Activated naive CD8-positive, alpha-beta T cell (primary cell): ENCODE data around the gene HERC4.

Experiments
- H3K27ac Mint-ChIP-seq: one replicate; pipeline ENCODE4 v1.8.0; 2021; ENCODE audit warnings: mixed read lengths
- H3K27me3 Mint-ChIP-seq: one replicate; pipeline ENCODE4 v1.8.0; 2021; ENCODE audit warnings: mixed read lengths
- H3K36me3 Mint-ChIP-seq: one replicate; pipeline ENCODE4 v1.8.0; 2021; ENCODE audit warnings: mixed read lengths
- H3K4me1 Mint-ChIP-seq: one replicate; pipeline ENCODE4 v1.8.0; 2021; ENCODE audit warnings: low read depth, mixed read lengths
- H3K4me3 Mint-ChIP-seq: one replicate; pipeline ENCODE4 v1.8.0; 2021; ENCODE audit warnings: mild to moderate bottlenecking, mixed read lengths
- H3K9me3 Mint-ChIP-seq: one replicate; pipeline ENCODE4 v1.8.0; 2021; ENCODE audit warnings: low read depth, mixed read lengths

The HERC4 gene

DNA sequence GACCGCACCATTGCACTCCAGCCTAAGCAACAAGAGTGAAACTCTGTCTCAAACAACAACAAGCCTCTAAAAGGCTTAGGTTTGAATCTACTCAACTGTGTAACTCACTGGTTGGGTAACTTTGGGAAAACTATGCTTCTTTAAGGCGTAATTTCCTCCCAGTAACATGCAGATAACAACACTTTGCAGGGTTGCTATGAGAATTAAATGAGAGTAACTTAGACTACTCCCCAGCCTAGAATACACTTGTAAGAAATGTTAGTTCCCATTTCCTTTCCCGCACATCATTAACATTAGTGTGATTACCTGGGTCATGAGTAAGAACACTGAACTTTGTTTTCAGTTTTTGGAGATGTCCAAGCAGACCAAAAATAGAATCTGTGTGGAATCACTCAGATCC lies 28.8 kb upstream of the HERC4 start:
- Mint-ChIP-seq H3K4me1 (no peaks in the 10 kb centered on the region), H3K9me3 (no peaks in the 10 kb centered on the region), H3K27me3 (peaks cover 3% of the 10 kb centered on the region), H3K27ac (no peak overlapping the region), H3K4me3 (no peak overlapping the region), H3K36me3 (no peaks in the 10 kb centered on the region)

- peaks cover 3% of the 10 kb centered on the region for H3K27me3 Mint-ChIP-seq
- H3K4me1 Mint-ChIP-seq: no peaks in the 10 kb centered on the region
- no peak overlapping the region for H3K27ac Mint-ChIP-seq
- H3K9me3 Mint-ChIP-seq: no peaks in the 10 kb centered on the region
- H3K4me3 Mint-ChIP-seq: no peak overlapping the region
- no peaks in the 10 kb centered on the region for H3K36me3 Mint-ChIP-seq
Measured at GRCh38 chr10:68103261-68103878, 28.3 kb upstream of the HERC4 start.

- Mint-ChIP-seq H3K27me3 (no peaks in the 10 kb centered on the region), H3K9me3 (no peaks in the 10 kb centered on the region), H3K27ac (no peak overlapping the region), H3K36me3 (no peaks in the 10 kb centered on the region), H3K4me3 (no peak overlapping the region), H3K4me1 (no peaks in the 10 kb centered on the region)
Measured at GRCh38 chr10:68101066-68101465, 26.0 kb upstream of the HERC4 start.

GRCh38 chr10:68099736-68100135 lies 24.7 kb upstream of the HERC4 start:
- Mint-ChIP-seq H3K4me3 (no peak overlapping the region), H3K4me1 (no peaks in the 10 kb centered on the region), H3K27ac (no peak overlapping the region), H3K9me3 (no peaks in the 10 kb centered on the region), H3K27me3 (no peaks in the 10 kb centered on the region), H3K36me3 (no peaks in the 10 kb centered on the region)

DNA sequence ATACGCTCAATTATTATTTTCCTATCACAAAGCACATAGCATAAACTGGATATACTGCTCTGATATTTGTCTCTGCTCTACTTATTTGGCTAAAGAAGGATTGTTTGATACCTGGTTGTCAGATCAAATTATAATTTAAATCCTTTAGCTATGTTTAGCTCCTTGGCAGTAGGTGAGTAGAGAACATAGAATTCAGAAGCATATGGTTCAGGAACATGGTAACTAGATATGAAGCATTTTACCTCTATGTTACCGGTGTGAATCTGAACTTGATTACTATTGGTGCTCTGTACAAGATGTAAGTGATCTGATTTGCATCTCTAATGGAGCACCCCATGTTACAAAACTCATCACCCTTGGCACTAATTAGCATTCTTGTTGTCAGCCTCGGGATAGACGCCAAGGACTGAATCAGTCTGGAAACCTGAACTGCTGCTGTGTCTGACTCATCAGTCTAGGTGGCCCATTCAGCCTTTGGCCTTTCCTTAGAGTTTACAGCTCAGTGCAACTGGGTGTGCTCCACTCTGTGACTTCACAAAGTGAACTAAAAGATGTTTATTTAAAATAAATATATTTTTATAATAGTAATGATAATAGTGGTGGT lies 21.9 kb upstream of the HERC4 start:
- H3K27ac Mint-ChIP-seq: no peak overlapping the region
- H3K27me3 Mint-ChIP-seq: no peaks in the 10 kb centered on the region
- no peaks in the 10 kb centered on the region for H3K9me3 Mint-ChIP-seq
- H3K4me3 Mint-ChIP-seq: no peak overlapping the region
- H3K4me1 Mint-ChIP-seq: no peaks in the 10 kb centered on the region
- no peaks in the 10 kb centered on the region for H3K36me3 Mint-ChIP-seq

DNA sequence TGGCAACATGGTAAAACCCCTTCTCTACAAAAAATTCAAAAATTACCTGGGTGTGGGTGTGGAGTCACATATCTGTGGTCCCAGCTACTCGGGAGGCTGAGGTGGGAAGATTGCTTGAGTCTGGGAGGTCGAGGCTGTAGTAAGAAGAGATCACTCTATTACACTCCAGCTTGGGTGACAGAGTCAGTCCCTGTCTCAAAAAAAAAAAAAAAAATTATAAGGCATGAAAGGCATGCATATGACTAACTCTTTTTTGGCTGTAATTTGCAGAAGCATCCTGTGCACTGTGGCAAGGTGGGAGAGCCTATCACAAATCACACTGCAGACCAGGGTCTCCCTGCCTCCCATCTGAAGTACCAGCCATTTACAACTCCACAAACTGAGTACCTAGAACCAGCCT lies 20.1 kb upstream of the HERC4 start:
- Mint-ChIP-seq H3K27me3 (no peaks in the 10 kb centered on the region), H3K36me3 (no peaks in the 10 kb centered on the region), H3K4me1 (no peaks in the 10 kb centered on the region), H3K9me3 (no peaks in the 10 kb centered on the region), H3K4me3 (no peak overlapping the region), H3K27ac (no peak overlapping the region)

GRCh38 chr10:68092512-68092911 lies 17.4 kb upstream of the HERC4 start:
- Mint-ChIP-seq H3K36me3 (no peaks in the 10 kb centered on the region), H3K4me1 (peaks cover 2% of the 10 kb centered on the region), H3K4me3 (no peak overlapping the region), H3K27me3 (no peaks in the 10 kb centered on the region), H3K9me3 (no peaks in the 10 kb centered on the region), H3K27ac (no peak overlapping the region)

GRCh38 chr10:68090586-68090985 lies 15.5 kb upstream of the HERC4 start:
- Mint-ChIP-seq H3K27me3 (no peaks in the 10 kb centered on the region), H3K4me1 (peaks cover 2% of the 10 kb centered on the region), H3K27ac (no peak overlapping the region), H3K4me3 (no peak overlapping the region), H3K9me3 (no peaks in the 10 kb centered on the region), H3K36me3 (no peaks in the 10 kb centered on the region)

GRCh38 chr10:68088740-68089139 lies 13.7 kb upstream of the HERC4 start:
- peaks cover 2% of the 10 kb centered on the region for H3K4me1 Mint-ChIP-seq
- H3K27ac Mint-ChIP-seq: no peak overlapping the region
- H3K27me3 Mint-ChIP-seq: no peaks in the 10 kb centered on the region
- no peaks in the 10 kb centered on the region for H3K36me3 Mint-ChIP-seq
- no peak overlapping the region for H3K4me3 Mint-ChIP-seq
- no peaks in the 10 kb centered on the region for H3K9me3 Mint-ChIP-seq

GRCh38 chr10:68087685-68088401 lies 12.8 kb upstream of the HERC4 start:
- Mint-ChIP-seq H3K36me3 (no peaks in the 10 kb centered on the region), H3K4me3 (no peak overlapping the region), H3K9me3 (no peaks in the 10 kb centered on the region), H3K27ac (no peak overlapping the region), H3K4me1 (peaks cover 2% of the 10 kb centered on the region), H3K27me3 (peaks cover under 1% of the 10 kb centered on the region)

DNA sequence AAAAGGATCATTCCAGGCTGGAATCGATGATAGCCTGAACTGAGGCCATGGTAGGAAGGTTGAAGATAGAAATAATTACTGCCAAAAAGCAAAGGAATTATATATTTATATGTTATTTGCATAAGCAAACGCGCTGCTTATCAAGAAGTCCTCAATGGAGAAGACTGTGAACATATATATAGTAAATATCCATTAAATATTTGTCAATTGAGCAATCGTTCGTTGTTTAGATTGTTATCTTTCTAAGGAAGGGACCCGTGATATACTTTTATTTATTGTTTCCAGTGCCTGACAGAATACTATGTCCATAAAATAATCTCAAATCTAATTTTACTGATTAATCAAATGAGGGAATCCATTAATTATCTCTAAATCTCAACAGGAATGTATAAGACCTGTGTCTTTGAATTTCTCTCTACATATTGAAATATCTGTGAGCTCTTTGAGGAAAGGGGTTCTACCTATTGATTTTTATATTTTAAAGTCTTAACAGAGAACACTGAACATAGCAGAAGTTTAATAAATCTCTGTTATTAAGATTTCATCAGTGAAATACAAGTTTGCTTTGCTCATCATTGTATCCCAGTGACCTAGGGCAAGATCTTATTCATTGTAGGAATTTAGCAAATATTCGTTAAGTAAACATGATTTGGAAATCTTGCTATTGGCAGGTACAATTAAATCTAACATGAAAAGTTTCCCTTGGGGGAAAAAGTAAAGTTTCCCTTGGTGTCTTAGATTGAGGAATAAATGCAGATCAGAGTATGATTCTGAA lies 12.0 kb upstream of the HERC4 start:
- H3K27ac Mint-ChIP-seq: no peak overlapping the region
- no peaks in the 10 kb centered on the region for H3K9me3 Mint-ChIP-seq
- H3K36me3 Mint-ChIP-seq: no peaks in the 10 kb centered on the region
- peaks cover 4% of the 10 kb centered on the region for H3K27me3 Mint-ChIP-seq
- no peak overlapping the region for H3K4me3 Mint-ChIP-seq
- H3K4me1 Mint-ChIP-seq: peaks cover 2% of the 10 kb centered on the region

GRCh38 chr10:68086011-68086410 lies 10.9 kb upstream of the HERC4 start:
- Mint-ChIP-seq H3K27me3 (peaks cover 4% of the 10 kb centered on the region), H3K4me3 (no peak overlapping the region), H3K4me1 (peaks cover 2% of the 10 kb centered on the region), H3K36me3 (no peaks in the 10 kb centered on the region), H3K9me3 (no peaks in the 10 kb centered on the region), H3K27ac (no peak overlapping the region)

- no peaks in the 10 kb centered on the region for H3K36me3 Mint-ChIP-seq
- no peak overlapping the region for H3K4me3 Mint-ChIP-seq
- H3K27ac Mint-ChIP-seq: no peak overlapping the region
- H3K4me1 Mint-ChIP-seq: peaks cover 2% of the 10 kb centered on the region
- no peaks in the 10 kb centered on the region for H3K9me3 Mint-ChIP-seq
- H3K27me3 Mint-ChIP-seq: peaks cover 5% of the 10 kb centered on the region
Measured at GRCh38 chr10:68084469-68084868, 9.4 kb upstream of the HERC4 start.

DNA sequence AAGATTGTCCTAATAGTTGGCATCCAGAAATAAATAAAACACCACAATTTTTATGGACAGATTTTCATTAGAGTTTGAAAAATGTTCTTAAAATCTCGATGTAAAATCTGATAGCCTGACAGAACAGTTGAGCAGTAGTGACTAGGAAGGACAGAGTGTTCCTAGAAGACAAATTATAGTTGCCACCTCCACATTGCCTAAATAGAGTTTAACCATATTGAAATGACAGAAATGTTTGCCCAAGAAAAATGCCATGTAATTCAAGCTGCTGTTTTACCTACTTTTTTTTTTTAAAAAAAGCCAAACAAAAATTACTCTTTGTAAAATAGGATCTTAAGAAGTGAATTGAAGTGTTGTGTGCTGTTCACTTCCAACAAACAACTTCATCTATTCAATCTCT lies 8.9 kb upstream of the HERC4 start:
- H3K4me3 Mint-ChIP-seq: no peak overlapping the region
- H3K9me3 Mint-ChIP-seq: no peaks in the 10 kb centered on the region
- no peaks in the 10 kb centered on the region for H3K36me3 Mint-ChIP-seq
- peaks cover 5% of the 10 kb centered on the region for H3K27me3 Mint-ChIP-seq
- peaks cover 2% of the 10 kb centered on the region for H3K4me1 Mint-ChIP-seq
- no peak overlapping the region for H3K27ac Mint-ChIP-seq

DNA sequence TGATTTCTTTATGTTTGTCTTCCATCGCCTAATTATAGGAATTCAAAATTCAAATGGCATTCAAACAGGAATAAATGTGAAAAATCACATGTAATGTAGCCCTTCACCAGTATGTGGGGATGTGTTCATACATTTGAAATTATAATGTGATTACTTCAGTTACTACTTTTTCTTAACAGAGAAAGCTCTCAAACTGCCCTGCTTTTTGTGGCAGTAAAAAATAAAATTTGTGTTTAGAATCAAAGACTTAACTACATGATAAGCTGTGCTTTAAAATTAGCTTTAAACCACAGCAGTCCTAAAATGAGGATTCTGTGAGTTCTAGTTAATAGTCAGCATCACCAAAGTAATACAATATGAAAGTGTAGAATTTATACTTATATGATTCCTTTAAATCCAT lies 7.8 kb upstream of the HERC4 start:
- Mint-ChIP-seq H3K9me3 (no peaks in the 10 kb centered on the region), H3K27ac (no peak overlapping the region), H3K27me3 (peaks cover 5% of the 10 kb centered on the region), H3K4me3 (no peak overlapping the region), H3K36me3 (no peaks in the 10 kb centered on the region), H3K4me1 (no peaks in the 10 kb centered on the region)
